GM10248 (cell line): Measurements from ENCODE around the gene PAPLN.

Experiments
- CTCF ChIA-PET: fragments of 300-600 bp; sonication (Branson Sonifier 250); formaldehyde crosslinking; extraction: SDS; loops from one replicate; lab custom pipeline; 2021; ENCODE audit warnings: antibody characterized with exemption; lab: Yijun Ruan, JAX
- POLR2A ChIA-PET: fragments of 350-650 bp; sonication (Branson Sonifier 250); formaldehyde crosslinking; extraction: SDS; loops from one replicate; lab custom pipeline; 2020; ENCODE audit warnings: antibody characterized with exemption; lab: Yijun Ruan, JAX
- DNase-seq: peaks from one replicate; pipeline ENCODE4 v3.0.0; 2012; ENCODE audit errors: extremely low spot score
- TF ChIP-seq, protein P1 (sequence below): IDR thresholded peaks from 2 replicates; pipeline ENCODE4 v1.5.1; 2012; ENCODE audit warnings: mild to moderate bottlenecking, low read depth; ENCODE audit errors: extremely low read depth, missing control alignments, control extremely low read depth

PAPLN gene

DNA sequence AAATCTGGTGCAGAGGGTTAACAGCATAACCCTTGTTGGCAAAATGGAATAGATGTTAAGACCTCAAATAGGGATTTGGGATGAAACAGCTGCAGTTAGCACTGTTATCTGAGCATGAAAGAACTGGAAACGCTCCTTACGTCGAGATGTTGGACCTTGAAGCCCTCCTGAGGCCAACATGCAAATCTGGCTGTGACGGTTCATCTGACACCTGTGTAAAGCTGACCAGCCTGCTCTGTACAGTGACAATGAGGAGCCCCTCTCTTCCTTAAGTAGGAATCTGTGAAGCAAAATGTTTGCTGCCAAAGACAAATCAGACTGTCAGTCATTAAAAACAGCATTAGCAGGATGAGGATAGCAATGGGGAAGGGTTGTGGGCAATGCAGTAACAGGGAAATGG lies 36.5 kb downstream of the PAPLN start:
- ChIA-PET POLR2A (no interaction called here), CTCF (interaction anchor here (0.9 to 2.3 kb wide), 3 partner anchors 13 to 21 kb away, joined by 3 to 16 read pairs (median 4); no protein-coding TSS in a partner anchor)

DNA sequence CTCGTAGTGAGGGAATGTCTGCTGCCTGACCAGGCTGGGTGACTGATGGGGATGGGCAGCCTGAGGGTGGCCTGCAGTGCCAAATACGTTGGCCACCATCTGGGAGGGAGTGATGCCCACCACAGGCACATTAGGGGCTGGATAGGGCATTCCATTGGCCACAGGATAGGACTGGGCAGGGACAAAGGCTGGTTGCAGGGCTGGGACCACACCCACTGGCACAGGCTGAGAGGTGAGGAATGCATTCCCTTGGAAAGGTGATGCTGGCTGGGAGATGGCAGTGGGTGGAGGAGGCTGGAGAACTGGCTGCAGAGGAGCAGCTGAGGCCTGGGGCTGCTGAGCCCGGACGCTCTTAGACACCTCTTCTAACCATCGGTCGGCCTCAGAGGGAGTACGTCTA lies 39.5 kb downstream of the PAPLN start:
- CTCF ChIA-PET: interaction anchor here (0.9 kb wide), 1 partner anchor 103 kb away, joined by 3 read pairs; no protein-coding TSS in a partner anchor
- POLR2A ChIA-PET: interaction anchor here (0.6 kb wide), 1 partner anchor 725 kb away, joined by 3 read pairs; no protein-coding TSS in a partner anchor
- TF ChIP-seq, protein P1, sequence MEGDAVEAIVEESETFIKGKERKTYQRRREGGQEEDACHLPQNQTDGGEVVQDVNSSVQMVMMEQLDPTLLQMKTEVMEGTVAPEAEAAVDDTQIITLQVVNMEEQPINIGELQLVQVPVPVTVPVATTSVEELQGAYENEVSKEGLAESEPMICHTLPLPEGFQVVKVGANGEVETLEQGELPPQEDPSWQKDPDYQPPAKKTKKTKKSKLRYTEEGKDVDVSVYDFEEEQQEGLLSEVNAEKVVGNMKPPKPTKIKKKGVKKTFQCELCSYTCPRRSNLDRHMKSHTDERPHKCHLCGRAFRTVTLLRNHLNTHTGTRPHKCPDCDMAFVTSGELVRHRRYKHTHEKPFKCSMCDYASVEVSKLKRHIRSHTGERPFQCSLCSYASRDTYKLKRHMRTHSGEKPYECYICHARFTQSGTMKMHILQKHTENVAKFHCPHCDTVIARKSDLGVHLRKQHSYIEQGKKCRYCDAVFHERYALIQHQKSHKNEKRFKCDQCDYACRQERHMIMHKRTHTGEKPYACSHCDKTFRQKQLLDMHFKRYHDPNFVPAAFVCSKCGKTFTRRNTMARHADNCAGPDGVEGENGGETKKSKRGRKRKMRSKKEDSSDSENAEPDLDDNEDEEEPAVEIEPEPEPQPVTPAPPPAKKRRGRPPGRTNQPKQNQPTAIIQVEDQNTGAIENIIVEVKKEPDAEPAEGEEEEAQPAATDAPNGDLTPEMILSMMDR: no peak
- DNase-seq: no peak

More for the DNA sequence above, 36.5 kb downstream of the PAPLN start:
- DNase-seq: no peak
- TF ChIP-seq, protein P1: no peak

DNA sequence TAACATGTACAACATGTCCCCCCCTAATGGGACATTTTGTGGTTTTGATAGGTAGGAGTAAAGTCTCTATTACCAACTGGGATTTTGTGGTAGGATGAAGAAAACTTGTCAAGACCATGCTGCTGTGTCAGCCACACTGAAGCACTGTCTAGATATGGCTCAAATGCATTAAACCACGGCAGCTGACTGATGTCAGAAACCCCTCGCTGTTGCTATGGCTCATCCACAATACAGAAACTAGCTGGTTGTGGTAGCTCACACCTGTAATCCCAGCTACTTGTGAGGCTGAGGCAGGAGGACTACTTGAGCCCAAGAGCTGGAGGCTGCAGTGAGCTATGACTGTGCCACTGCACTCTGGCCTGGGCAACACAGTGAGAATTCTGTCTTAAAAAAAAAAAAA lies 40.1 kb downstream of the PAPLN start:
- DNase-seq: no peak
- ChIA-PET POLR2A (interaction anchor here (0.6 kb wide), 1 partner anchor 726 kb away, joined by 3 read pairs; no protein-coding TSS in a partner anchor), CTCF (interaction anchor here (0.9 to 1.6 kb wide), 2 partner anchors 11 to 104 kb away, joined by 3 to 4 read pairs; no protein-coding TSS in a partner anchor)
- TF ChIP-seq, protein P1: no peak

DNA sequence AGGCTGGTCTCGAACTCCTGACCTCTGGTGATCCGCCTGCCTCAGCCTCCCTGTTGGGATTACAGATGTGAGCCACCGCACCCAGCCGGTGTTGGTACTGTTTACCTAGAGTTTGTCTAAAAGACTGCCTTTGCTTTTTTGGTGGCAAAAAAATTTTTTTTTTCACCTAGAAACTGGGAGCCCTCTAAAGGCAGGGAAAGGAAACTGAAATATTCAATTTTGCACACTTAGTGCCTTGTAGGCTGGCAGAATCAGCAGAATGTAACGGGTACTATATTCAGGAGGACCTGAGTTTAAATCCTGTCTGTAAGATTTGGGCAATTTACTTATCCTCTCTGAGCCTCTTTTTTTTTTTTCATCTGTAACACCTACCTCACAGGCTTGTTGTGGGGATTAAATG lies 43.6 kb downstream of the PAPLN start:
- no peak for DNase-seq
- POLR2A ChIA-PET: no interaction called here
- CTCF ChIA-PET: interaction anchor here (0.8 to 3.1 kb wide), 4 partner anchors 9 to 38 kb away, joined by 3 to 13 read pairs (median 3); no protein-coding TSS in a partner anchor
- TF ChIP-seq, protein P1: no peak

DNA sequence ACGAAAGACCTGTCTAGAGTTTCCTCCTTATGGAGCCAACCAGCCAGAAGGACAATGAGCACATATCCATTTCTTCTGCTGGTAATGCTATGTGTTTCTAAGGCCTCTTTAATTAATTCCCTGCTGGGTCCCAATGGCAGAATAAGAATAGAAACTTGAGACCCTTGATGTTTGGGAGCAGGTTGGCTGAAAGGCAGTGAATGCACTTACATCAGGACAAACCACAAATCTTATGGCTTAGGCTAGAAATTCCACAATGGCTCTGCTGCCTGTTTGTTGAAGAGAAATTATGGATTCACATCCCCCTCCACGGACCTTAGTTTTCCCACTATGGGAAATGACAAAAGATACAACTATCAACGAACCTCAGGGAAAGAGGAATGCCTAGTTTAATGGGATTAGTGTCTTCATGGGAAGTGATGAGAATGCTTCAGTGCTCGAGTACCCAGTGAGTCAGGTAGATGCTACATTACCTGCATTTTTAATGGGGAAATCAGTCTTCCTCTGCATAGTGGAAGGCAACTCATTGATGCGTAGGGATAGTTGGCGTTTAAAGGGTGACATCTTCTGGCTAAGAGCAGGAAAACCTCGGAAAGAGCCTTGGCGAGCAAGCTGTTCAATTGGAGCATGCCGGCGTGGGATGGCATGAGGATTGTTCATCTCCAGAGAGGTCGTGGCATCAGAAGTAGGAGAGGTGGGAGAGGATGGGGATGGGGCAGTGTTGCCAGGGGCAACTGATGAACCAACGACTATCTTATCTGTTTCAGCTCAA lies 46.5 kb downstream of the PAPLN start:
- TF ChIP-seq, protein P1: no peak
- CTCF ChIA-PET: interaction anchor here (1.0 kb wide), 1 partner anchor 11 kb away, joined by 5 read pairs; no protein-coding TSS in a partner anchor
- POLR2A ChIA-PET: no interaction called here
- no peak for DNase-seq

DNA sequence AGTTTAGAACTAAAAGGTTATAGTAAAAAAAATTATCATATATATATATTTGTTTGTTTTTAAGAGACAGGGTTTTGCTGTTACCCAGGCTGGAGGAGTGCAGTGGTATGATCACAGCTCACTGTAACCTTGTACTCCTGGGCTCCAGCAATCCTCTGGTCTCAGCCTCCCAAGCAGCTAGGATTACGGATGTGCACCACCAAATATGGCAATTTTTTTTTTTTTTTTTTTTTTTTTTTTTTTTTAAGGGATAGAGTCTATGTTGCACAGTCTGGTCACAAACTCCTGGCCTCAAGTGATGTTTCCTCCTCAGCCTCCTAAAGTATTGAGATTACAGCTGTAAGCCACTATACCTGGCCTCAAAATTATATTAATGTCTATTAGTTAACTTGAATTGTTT lies 48.7 kb downstream of the PAPLN start:
- DNase-seq: no peak
- POLR2A ChIA-PET: no interaction called here

More for the DNA sequence above, 48.7 kb downstream of the PAPLN start:
- TF ChIP-seq, protein P1: no peak
- CTCF ChIA-PET: interaction anchor here (1.2 to 1.5 kb wide), 4 partner anchors 9 to 186 kb away, joined by 3 to 4 read pairs (median 3); no protein-coding TSS in a partner anchor
